KBM-7 (cell line): Measurements from ENCODE around the gene EDEM2.
"Not testable (repeated sequence)": the region's sequence is repeated elsewhere in the genome, so short reads cannot be mapped to it uniquely, and the experiment has no call there.

Experiments
- DNase-seq: peaks from one replicate; pipeline ENCODE4 v3.0.0-alpha.2; 2015
- in situ Hi-C: fragments of 300-500 bp; cut with MboI; formaldehyde crosslinking; loops from 2 replicates; pipeline ENCODE4 v1.14.3; 2020; ENCODE audit warnings: low sequenced_read_pairs, low pct_unique_long_range_greater_than_20kb, mixed read lengths

Gene EDEM2, protein sequence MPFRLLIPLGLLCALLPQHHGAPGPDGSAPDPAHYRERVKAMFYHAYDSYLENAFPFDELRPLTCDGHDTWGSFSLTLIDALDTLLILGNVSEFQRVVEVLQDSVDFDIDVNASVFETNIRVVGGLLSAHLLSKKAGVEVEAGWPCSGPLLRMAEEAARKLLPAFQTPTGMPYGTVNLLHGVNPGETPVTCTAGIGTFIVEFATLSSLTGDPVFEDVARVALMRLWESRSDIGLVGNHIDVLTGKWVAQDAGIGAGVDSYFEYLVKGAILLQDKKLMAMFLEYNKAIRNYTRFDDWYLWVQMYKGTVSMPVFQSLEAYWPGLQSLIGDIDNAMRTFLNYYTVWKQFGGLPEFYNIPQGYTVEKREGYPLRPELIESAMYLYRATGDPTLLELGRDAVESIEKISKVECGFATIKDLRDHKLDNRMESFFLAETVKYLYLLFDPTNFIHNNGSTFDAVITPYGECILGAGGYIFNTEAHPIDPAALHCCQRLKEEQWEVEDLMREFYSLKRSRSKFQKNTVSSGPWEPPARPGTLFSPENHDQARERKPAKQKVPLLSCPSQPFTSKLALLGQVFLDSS

DNA sequence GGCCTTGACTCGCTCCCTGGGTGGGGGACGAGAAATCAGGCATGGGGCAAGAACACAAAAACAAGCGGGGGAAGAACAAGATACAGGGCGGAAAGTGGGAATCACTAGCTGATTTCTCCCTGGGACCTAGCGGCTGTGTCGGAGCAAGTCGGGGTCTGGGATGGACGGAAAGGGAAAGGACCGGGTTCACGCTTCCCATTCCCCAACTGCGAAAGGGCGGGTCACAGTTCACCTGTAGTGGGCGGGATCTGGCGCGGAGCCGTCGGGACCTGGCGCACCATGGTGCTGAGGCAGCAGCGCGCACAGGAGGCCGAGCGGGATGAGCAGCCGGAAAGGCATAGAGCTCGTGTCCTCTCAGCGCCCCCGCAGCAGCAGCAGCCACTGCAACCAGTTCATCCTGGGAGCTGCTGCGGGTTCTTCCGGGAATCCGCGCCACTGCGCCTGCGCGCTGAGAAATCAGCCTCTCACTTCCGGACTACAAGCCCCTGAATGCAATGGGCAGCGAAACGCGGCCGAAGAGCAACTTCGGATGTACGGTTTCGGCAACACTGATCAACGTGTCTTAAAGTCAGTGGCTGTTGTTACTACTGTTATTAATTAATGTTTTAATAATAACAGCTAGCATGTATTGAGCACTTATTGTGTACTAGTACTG, at the start of gene EDEM2:
EDEM2 (minus strand) TSS at position 417 of the 655 bp plus-strand sequence; CDS start at position 339, 78 bp downstream.
- in situ Hi-C loops = no loop called here
- DNase-seq = peak; percentile 92

DNA sequence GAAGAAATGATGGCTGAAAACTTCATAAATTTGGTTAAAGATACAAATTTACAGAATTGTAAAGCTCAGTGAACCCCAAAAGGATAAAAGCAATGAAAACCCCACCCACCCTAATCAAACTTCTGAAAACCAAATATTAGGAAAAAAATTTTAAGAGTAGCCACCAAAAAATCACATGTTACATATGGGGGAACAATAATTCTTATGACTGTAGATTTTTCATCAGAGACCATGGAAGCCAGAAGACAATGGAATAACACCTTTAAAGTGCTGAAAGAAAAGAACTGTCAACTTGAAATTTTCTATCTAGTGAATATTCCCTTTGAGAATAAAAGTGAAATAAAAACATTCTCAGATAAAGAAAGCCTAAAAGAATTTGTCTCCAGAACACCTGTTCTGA, 49.2 kb upstream of the EDEM2 start:
- DNase-seq = no peak
- in situ Hi-C loops = no loop called here

DNA sequence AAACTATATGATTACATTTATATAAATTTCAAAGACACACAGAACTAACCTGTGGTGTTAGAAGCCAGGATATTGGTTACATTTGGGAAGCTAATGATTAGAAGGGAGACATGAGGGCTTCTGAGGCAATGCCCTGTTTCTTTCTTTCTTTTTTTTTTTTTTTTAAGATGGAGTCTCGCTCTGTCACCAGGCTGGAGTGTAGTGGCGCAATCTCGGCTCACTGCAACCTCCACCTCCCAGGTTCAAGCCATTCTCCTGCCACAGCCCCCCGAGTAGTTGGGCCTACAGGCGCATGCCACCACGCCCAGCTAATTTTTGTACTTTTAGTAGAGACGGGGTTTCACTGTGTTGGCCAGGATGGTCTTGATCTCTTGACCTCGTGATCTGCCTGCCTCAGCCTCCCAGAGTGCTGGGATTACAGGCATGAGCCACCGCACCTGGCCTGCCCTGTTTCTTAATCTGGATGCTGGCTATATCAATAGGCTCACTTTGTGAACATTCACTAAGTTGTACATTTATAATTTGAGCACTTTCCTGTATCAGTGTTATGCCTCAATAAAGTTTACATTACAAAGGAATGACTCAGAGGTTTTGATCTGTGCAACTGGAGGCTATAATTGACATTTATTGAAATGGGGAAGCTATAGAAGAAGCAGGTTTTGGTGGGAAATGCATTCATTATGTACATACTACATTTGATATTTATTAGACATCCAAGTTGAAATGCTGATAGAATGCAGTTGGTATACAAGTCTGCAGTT, 46.1 kb upstream of the EDEM2 start:
- DNase-seq, in situ Hi-C loops: not testable (repeated sequence)

DNA sequence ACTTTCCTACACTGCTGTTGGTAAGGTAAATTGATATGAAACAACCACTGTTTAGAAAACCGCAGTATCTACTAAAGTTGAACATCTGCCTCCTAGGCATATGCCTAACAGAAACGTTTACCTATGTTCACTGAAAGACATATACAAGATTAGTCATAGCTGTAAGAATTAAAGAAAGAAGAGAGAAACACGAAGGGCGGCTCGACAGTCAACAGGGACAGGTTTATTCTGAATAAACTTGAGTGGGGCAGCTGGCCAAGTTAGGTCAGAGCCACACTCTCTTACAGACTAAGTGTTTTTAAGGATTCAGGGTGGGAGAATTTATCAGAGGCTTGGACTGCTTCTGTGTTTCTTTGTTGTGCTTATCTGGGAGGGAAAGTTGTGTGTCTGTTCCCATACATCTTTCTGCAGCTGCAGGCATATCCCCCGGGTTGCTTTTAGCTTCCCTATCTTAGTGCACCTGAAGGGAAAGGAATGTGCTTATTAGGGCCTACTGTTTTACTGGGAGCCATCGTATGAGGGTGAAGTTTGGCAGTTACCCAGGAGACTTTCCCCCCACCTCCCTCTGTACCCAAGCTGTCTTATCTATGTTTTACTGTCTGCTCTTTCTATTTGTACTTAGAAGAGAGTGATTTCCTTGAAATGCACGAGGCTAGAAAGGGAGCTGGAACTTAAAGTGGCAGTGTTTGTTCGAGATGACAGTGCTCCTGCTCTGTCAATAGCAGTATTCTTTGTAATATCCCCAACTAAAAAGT, 45.2 kb upstream of the EDEM2 start:
- in situ Hi-C loops = no loop called here
- DNase-seq = no peak

DNA sequence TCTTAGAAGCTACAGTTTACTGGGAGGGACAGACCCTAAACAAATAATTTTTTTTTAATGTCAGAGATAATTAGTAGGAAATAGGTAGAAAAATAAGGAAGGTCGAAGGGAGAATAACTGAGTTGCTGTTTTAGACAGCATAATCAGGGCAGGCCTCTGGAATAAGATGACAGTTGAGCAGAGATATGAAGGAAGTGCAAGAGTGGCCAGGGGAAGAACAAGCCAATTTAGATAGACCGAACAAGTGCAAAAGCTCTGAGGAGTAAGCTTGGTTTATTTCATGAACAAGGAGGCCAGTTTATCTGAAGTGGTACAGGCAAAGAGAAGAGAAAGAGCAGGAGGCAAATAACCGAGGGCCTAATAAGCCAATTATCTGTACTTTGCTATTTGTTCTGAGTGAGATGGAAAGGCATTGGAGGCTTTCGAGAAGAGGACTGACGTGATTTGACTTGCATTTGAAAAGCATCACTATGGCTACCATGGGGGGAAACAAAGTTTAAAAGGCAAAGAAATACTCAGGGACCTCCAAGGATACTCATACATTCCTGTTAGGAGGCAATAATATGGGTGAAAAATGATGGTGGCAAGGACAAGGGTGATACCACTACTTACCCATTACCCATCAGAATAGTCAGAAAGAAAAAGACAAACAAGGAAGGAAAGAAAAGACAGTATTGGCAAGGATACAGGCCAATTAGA, 44.4 kb upstream of the EDEM2 start:
- in situ Hi-C loops = no loop called here
- no peak for DNase-seq

DNA sequence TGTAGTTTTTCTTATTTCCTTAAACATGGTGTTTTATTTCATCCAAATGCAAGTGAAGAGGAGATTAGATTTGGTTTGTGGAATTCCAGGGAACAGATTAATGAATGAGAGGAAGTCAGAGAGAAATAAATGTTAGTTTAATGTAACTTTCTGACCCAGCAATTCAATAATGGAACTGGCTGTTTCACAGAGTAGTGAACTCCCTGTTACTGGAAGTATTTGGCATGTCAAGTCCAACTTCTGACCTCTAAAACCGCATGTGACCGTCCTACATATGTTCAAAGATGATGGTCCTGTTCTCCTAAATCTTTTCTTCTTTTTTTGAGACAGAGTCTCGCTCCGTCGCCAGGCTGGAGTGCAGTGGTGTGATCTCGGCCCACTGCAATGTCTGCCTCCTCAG, 43.4 kb upstream of the EDEM2 start:
- in situ Hi-C loops = no loop called here
- DNase-seq = no peak

DNA sequence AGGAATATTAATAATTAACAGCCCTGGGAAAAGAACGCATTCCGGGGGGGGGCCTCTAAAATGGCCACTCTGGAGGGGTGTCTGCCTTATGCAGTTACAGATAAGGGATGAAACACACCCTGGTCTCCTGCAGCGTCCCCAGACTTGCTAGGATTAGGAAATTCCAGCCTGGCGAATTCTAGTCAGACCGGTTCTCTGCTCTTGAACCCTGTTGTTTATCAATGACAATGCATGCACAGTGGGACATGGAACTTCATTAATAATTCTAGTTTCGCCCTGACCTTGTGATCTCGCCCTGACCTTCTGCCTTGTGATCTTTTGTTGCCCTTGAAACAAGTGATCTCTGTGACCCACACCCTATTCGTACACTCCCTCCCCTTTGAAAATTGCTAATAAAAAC, 42.1 kb upstream of the EDEM2 start:
- DNase-seq, in situ Hi-C loops: not testable (repeated sequence)

DNA sequence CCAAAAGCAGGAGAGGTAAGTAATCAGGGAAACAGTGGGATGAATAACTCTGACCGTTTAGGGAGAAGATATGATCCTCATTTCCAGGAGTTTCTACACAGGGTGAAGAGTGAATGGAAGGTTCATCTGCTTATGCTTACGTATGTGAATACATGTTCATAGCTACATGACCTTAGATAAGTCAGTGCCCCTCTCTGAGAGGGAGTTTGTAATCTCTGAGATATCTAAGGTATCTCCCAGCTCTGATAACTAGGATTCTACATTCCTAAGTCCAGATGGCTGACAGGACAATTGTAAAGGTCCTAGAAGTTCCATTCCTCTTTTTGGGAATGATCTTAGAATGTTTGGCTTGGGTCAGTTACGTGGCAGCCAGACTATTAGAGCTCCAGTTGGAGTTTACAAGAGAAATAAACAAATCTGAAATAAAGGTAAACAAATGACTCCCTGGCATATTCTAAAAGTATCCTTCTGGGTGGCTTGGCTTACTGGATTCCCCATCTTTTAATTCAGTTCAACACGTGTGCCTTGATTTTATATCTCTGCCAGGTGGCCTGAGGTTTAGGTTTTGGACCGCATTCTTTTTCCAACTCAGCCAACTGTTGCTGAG, 40.6 kb upstream of the EDEM2 start:
- in situ Hi-C loops = no loop called here
- no peak for DNase-seq

DNA sequence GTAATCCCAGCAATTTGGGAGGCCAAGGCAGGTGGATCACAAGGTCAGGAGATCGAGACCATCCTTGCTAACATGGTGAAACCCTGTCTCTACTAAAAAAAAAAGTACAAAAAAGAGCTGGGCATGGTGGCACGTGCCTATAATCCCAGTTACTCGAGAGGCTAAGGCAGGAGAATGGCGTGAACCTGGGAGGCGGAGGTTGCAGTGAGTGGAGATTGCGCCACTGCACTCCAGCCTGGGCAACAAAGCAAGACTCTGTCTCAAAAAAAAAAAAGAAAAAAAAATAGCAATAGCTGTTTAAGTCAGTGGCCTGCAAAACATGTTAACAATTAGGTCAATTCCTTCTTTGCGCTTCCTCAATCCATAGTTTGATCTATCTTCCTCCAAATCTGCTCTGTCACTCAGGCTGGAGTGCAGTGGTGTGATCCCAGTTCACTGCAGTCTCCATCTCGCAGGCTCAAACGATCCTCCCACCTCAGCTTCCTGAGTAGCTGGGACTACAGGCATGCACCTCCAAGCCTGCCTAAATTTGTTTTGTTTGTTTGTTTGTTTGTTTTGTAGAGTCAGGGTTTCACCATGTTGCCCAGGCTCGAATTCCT, 39.7 kb upstream of the EDEM2 start:
- in situ Hi-C loops, DNase-seq: not testable (repeated sequence)

DNA sequence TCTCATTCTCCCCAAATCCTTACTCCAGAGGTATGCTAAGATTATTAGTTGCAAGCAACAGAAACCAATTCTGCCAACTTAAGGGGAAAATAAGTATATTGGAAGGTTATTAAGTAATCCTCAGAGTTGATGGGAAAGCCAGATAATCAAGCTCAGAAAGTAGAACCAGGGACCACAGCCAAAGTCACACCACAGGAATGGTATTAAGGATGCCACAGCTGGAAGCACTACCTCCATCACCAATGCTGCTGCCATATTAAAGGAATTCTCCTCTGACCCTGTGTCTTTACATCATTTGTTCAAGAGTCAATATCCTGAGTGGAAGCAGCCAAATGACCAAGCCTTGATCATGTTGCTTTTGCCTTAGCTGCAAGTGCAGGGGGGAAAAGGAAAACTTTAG, 34.6 kb upstream of the EDEM2 start:
- in situ Hi-C loops = no loop called here
- no peak for DNase-seq

DNA sequence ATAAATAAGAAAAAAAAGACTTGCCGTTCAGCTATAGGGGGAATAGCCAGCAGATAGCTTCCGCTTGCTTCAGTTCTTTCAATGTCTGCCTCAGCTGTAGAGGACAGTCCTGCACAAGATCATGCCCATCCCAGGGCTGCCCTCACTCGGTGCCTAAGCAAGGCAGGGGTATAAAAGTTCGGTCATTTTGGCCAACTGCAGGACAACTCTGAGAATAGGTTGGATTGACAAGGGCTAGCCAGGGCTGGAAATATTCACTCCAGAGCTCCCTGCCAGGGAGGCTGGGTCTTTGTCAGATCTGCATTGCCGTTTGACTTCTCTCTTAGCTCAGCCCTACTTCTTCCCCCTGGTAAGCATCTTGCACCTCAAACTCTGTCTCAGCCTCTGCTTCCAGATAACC, 33.1 kb upstream of the EDEM2 start:
- no peak for DNase-seq
- in situ Hi-C loops = no loop called here

DNA sequence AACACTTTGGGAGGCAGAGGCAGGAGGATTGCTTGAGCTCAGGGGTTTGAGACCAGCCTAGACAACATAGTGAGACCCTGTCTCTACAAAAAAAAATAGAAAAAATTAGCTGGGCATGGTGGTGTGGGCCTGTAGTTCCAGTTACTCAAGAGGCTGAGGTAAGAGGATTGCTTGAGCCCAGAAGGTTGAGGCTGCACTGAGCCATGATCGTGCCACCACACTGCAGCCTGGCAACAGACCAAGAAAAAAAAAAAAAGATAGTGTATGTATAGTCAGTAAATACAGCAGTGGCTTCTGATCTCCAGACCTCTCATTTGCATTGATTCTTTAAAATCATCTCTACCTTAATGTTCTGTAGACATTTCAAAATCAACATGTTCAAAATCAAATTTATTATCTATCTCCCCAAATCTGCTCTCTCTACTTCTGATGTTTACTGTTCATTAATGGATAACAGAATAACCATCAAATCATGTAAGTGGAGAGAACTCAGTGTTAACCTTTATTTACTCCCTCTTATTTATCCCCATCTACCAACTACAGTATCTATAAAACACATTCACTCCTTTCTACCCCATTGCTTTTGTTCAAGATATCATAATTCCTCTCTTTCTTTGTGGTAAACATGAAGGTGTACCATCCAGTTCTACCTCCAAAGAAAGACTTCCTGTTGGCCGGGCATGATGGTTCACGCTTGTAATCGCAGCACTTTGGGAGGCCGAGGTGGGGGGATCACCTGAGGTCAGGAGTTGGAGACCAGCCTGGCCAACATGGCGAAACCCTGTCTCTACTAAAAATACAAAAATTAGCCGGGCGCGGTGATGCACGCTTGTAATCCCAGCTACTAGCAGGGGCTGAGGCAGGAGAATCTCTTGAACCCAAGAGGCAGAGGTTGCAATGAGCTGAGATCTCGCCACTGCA, 32.4 kb upstream of the EDEM2 start:
- DNase-seq = no peak
- in situ Hi-C loops = no loop called here

DNA sequence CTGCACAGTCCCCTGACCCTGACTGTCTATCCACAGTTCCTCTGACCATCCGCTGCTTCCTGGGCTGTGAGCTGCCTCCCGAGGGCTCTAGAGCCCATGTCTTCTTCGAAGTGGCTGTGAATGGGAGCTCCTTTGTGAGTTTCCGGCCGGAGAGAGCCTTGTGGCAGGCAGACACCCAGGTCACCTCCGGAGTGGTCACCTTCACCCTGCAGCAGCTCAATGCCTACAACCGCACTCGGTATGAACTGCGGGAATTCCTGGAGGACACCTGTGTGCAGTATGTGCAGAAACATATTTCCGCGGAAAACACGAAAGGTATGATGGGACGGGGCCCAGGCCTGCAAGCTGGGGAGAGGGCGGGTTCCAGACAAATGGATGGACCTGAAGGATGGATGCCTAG, 29.0 kb upstream of the EDEM2 start:
- in situ Hi-C loops = no loop called here
- no peak for DNase-seq

DNA sequence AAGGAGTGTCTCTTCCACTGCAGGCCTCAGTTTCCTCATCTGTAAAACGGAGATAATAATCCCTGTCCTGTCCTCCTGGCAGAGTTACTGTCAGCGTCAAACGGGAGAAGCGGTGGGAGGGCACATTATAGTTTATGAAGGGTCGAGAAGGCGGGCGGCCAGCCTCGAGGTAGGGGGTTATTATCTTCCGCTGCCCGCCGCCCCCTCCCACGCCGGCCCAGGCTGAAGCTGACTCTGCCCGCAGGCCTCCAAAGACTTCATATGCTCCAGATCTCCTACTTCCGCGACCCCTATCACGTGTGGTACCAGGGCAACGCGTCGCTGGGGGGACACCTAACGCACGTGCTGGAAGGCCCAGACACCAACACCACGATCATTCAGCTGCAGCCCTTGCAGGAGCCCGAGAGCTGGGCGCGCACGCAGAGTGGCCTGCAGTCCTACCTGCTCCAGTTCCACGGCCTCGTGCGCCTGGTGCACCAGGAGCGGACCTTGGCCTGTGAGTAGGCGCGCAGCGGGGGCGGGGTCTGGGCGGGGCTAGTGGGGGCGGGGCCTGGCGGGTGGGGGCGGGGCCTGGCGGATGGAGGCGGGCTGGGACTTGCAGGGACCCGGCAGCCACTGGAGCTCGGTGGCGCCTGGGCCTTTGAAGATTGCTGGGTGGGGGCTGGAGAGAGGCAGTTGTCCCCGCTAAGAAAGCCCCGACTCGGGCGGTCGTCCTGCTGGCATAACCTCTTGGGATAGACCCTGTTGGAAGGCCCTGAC, 27.5 kb upstream of the EDEM2 start:
- in situ Hi-C loops = no loop called here
- no peak for DNase-seq

DNA sequence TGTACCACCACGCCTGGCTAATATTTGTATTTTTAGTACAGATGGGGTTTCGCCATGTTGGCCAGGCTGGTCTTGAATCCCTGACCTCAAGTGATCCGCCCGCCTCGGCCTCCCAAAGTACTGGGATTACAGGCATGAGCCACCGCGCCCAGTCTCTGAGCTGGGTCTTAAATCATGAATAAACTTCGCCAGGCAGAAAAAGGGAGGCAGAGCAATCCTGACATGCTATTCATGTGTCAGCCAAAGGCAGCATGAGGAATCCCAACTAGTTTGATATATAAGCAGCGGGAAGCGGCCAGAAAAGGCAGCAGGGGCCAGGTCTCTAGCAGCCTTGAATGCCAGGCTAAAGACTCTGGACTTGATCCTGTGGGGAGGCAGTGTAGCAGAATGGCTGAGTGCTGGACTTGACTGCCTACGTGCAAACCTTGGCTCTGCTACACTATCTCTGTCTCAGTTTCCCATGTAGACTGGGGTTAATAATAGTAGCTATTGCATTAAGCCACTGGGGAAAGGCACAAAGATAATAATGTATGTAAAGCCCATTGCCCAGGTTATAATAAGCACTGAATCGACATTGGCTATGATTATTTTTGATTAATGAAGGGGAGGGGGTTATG, 26.5 kb upstream of the EDEM2 start:
- in situ Hi-C loops = no loop called here
- DNase-seq = no peak

DNA sequence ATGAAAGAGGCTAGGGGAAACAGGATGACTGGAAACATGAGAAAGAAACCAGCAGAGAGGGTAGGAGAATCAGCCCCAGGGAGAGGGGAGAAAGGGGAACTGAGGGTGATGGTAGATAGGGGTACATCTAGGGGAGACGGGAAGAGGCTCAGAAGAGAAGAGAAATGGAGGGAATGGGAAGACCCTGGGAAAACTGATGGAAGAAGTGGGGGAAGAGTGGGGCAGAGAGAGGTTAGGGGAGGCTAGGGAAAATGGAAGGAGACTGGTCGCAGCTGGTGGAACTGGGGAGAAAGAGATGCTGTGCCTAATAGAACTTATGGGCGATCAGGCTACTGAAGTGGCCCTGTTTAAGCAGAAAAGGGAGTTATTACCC, 25.3 kb upstream of the EDEM2 start:
- no peak for DNase-seq
- in situ Hi-C loops = no loop called here
